ENCODE data around the gene TRAPPC4.
"Not testable (repeated sequence)": the region's sequence is repeated elsewhere in the genome, so short reads cannot be mapped to it uniquely, and the experiment has no call there.

TRAPPC4 gene

DNA sequence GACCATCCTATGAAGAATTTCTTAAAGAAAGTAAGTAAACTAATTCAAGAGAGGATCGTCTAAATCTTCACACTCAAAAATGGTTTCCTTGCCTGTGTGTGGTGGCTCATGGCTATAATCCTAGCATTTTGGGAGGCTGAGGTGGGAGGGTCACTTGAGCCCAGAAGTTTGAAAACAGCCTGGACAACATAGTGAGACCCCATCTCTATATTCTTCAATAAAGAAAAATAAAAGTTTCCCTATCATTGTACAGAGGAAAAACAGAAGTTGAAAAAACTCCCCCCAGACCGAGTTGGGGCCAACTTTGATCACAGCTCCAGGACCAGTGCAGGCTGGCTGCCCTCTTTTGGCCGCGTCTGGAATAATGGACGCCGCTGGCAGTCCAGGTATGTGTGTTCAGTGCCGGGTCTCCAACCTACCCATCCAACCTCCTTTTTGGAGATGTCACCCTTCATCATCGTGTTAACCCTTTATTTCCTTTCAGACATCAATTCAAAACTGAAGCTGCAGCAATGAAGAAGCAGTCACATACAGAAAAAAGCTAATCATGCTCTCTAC is 3.4 kb upstream of the TRAPPC4 start:
- no peak for DNase-seq

DNA sequence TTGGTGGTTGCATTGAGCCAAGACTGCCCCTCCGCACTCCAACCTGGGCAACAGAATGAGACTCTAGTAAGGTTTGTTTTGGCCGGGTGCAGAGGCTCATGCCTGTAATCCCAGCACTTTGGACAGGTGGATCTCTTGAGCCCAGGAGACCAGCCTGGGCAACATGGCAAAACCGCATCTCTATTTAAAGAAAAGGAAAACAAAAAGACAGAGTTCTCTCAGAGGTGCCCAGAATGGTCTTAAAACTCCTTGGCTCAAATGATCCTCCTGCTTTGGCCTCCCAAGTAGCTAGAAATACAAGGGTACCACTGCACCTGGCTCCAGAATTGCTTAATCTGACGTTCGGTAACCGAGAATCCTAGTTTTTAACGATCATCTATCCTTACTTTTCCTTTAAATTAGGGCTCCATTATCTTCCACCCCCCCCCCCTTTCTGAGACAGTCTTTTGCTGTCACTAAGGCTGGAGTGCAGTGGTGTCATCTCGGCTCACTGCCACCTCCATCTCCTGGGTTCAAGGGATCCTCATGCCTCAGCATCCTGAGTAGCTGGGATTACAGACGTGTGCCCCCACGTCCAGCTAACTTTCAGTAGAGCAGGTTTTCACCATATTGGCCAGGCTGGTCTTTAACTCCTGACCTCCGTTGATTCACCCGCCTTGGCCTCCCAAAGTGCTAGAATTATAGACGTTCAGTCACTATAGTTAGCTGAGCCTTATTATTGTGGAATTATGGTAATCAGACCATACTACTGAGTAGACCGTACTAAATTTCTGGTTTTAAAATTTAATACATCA is 2.2 kb upstream of the TRAPPC4 start:
- no peak for DNase-seq

DNA sequence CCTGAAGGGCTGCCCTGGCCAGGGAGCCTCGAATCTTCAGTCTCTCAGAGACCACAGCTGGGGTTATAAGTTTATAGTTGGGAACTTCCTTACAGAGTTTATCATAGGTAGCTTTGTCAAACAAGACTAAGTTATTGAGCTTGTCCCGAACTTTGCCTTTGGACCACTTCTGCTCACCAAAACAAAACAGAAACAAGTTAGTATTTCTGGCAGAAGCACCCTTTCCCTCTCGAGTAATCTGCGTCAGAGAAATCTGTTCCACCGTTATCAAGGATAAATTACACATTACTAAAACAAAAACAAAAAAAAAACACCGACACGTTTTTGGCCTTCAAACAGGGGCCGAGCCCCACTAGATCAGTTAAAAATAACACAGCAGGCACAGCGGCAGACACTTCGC is 1.2 kb upstream of the TRAPPC4 start:
- DNase-seq = not testable (repeated sequence)

- no peak for DNase-seq
Observed at GRCh38 chr11:119019996-119020395, 1.4 kb downstream of the TRAPPC4 start.

DNA sequence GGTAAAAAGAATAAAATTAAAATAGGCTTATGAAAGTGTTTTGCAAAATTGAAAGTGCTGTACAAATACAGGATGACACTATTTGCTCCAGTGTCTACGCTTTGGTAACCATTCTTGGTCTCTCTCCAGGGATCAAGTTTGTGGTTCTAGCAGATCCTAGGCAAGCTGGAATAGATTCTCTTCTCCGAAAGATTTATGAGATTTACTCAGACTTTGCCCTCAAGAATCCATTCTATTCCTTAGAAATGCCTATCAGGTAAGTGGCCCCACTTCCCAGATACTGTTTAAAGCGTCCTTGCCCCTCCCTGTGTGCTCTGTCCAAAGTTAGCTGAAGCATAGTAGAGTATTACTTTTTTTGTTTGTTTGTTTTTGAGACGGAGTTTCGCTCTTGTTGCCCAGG is 3.1 kb downstream of the TRAPPC4 start:
- no peak for DNase-seq

DNA sequence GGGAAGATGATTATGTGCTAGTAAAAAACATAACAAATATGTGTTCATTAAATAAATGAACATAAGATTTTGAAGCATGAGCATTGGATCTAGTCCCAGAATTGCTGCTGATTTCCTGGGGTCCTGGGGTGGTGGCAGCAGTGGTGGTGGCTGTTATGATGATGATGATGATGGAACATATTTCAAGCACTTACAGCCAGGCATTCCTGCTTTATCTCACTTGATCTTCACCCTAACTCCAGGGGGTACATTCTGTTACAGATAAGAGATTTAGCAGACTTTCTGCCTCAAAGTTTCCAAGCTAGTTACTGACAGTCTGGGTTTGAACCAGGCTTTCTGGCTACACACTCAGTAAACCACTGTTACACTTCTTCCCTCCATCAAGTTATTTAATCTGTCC is 5.2 kb downstream of the TRAPPC4 start:
- DNase-seq = no peak

DNA sequence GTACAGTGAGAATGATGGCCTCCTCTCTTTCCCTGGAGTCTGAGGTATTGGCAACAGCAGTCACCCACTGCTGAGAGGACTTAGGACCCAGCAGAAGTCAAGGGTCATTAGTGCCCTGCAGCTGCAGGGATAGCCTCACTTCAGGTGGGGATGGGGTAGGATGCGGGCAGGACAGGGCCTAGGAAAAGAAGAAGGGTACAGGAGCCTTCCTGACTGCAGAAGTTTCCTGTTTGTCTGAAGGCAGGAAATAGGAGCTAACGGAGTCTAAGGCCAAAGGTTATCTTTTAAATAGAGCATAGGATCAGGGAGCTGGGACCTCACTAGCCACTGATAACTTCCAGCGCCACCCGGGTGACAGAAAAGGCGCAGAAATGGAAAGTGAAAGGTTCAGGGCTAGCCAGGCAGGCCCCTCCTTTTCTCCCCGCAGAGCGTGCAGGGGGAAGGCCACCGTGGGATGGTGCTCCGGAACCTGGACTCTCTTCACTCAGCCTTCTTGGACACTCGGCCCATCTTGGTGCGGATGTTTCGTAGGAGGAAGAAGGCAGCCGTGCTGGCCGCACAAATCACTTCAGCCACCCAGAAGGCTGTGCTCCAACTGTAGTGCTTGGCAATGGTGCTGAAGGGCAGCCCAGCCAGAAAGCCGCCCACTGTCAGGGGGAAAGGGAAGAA is 6.0 kb downstream of the TRAPPC4 start:
- DNase-seq = no peak

- DNase-seq = no peak
Observed at GRCh38 chr11:119025099-119025473, 6.5 kb downstream of the TRAPPC4 start.

DNA sequence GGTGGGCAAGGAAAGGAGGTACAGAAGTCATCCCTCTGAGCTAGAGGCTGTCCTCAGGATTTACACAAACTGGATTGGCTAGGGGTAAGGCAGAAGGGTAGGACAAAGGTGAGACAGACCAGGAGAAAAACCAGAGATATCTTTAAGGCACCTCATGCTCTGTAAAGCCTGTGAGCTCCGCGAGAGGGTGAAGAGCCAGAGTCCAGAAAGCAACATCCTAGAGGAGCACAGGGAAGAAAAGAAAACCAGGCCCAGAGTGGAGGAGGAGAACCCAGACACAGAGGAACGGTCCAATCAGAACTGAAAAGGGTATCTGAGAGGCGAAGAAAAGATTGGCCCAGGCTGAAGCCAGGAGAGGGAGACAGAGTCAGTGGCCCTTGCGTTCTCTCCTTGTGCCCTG is 7.0 kb downstream of the TRAPPC4 start:
- no peak for DNase-seq

DNA sequence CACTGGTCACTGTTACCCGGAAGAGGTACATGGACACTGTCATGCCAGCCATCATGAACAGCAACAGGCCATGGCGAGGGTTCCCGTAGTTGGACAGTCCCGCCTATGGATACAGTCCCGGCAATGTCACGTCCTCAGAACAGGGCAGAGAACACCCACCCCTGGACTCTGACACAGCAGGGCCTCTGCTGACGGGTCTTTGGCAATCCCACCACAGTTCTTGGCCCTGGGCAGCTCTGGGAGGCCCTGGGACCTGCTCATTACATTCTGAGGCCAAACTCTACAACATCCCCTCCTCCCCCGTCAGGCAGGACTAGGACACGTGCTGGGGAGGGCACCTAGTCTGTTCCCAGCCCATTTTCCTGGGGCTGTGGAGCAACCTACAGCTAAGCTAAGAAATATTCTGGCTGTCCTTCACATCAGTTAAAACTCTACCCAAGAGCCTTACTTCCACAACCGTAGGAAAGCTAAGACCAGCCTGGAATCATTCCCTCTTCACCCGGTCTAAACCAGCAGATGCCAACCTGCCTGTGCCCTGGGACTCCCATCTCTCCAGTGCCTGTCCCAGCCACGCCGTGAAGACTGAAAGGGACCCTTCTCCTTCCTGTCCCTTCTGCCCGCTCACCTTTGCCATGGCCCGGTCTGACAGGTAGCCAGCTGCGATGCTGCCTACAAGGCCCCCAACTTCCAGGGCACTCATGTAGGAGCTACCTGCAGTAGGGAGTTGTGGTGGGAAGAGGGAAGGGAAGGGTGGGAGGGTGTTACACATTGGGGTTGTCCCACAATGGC is 7.6 kb downstream of the TRAPPC4 start:
- DNase-seq = no peak

DNA sequence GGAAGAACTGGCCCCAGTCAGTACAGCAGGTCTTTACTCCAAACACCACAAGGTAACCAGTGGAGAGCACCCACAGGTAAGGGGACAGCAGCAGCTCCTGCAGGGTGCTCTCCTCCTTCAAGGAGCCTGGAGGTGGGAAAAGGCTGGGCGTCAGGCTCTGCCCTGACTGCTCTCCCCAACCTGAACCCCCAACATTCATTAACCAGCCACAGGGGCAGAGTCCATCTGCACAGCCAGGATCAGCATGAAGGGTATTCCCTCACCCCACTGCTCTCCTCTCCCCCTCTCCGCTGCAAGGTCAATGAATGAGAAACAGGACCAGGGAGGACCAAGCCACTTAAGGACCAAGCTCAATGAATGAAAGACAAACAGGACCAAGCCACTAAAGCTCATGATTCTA is 8.4 kb downstream of the TRAPPC4 start:
- no peak for DNase-seq

DNA sequence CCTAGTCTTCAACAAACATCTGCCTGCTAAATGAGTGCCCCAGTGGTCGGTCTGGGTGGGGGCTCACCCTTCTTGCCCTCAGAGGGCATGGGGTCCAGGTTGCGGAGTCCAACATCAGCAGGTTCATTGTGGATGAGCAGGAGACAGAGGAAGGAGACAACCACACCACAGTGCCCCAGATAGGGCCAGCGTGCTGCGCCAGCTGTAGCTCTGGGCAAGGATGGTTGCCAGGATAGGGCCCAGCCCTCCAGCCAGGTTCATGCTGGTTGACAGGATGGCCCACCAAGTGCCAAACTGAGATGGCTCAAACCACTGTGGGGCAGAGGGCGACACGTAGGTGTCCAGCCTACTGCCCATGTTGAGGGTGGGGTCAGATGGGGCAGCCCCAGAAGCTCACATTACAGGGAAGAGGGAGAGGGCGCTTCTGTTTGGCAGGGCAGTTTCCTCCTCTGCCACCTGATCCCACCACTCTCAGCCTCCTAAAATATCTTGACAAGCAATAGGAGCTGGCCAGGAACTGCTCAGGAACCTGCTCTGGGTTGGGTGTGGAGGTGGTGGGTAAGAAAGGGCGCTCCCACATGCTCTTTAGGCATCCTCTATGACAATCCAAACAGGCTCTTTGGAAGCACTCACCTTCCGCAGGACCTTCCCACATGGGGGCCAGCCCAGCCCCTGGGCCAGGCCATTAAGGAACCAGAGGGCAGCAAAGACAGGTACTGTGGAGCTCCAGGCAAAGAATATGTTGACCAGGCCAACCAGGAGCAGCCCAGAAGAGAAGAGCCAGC is 9.2 kb downstream of the TRAPPC4 start:
- DNase-seq = no peak

DNA sequence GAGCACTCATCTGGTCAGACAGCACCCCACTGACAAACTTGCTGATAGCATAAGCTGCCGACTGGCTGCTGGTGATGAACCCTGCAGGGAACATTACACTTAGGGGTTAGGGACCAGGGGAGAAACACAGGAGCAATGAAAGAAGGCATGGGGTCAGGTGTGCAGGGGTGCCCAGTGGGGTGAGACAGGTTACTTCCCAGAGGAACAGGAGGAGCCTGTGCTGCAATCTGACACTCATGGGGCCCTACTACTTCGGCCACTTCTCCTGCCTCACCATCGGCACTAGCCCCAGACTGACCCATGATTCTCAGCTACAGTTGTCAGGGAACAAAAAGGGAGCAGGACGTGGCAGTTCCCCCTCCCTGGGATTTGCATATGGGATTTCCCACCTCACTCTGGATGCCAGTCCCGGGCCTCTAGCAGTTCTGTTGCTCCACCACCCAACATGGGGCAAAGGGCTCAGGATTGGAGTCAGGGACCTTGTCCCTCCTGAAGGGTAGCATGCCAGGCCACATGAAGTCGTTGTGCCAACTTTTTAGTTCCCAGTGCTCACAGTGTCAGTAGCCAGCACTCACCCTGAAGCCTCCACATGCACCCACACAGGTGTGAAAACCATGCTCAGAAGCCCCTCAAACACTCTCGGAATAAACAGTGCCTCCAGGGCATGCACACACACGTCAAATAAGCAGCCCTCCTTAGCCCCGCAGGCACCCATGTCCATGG is 9.9 kb downstream of the TRAPPC4 start:
- DNase-seq = no peak

DNA sequence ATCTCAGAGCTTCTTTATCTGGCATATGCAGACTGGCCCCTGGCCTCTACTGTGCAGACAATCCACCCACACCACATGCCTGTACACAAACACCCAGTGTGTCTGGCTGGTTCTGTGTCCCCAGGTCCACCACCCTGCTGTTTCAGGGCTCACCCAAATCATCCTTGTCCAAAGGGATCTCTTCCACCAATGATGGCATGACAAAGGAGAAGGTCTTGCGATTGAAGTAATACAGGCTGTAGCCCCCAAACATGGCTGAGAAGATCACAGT is 10.4 kb downstream of the TRAPPC4 start:
- DNase-seq = no peak

DNA sequence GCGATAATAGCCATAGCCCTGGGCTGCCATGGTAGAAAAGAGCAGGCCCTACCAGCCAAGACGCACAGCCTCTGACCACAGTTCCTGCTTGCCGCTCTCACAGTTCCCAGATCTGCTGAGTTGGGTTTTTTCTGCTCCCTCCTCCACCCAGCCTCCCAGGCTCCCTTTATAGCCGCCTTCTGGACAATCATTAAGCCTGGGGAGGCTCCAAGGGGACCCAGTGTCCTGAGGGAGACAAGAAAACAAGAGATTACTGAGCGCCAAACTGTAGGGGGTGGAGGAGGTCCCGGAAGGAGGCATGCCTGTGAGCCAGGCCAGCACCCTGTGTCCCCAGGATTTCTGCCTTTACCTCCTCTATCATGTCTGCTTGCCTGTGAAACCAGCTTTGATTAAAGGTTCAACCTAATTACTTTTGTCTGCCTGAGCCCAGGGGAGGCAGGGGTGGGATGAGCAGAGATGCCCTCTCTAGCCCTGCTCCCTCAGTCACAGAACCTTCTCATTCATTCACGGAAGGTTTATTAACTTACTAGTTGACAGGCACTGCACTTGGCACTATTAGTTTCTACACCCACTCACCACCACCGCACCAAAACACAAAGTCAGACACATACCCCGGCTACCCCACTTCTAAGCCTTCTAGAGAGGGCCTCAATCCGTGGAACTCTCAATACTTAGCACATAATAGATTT is 10.9 kb downstream of the TRAPPC4 start:
- DNase-seq = no peak

- DNase-seq = no peak
Observed at GRCh38 chr11:119030029-119030328, 11.4 kb downstream of the TRAPPC4 start.

DNA sequence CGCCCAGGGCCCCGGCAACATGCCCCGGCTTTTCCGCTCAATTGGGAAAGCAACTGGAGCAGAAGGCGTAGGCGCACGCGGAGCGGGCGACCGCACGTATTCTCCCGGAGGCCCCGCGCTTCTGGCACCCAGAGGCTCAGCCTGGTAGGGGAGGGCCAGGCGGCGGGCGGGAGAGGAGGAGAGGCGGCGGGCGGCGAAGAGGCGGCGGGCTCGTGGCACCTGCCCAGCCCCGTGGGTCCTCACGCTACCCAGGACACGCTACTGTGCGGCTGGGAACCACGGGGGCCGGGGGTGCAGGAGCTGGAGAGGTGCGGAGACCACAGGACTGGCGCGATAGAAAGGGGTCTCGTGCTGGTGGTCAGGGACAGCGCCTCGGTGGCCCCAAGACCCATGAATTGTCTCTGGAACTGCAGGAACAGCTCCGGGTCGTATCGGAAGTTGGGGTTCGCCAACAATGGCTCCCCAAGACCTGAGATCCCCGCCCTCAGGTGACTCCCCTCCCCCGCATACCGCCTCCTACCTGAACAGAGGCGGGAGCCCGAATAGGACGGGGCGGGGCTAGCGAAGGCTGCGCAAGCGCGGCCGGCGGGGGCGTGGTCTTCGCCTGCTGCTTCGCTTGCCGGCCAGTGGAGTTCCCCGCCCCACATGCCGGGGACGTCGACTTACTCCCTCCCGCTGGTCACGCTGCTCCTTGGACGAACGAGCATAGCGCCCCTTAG is 11.9 kb downstream of the TRAPPC4 start, which contains the start of gene SLC37A4:
Gene SLC37A4 (minus strand): TSS at position 549 of the 719 bp plus-strand sequence.
- peak; percentile 96 for DNase-seq

GRCh38 chr11:119031912-119032280 is 13.3 kb downstream of the TRAPPC4 start:
- no peak for DNase-seq

- not testable (repeated sequence) for DNase-seq
Observed at GRCh38 chr11:119033421-119033820, 14.9 kb downstream of the TRAPPC4 start.

DNA sequence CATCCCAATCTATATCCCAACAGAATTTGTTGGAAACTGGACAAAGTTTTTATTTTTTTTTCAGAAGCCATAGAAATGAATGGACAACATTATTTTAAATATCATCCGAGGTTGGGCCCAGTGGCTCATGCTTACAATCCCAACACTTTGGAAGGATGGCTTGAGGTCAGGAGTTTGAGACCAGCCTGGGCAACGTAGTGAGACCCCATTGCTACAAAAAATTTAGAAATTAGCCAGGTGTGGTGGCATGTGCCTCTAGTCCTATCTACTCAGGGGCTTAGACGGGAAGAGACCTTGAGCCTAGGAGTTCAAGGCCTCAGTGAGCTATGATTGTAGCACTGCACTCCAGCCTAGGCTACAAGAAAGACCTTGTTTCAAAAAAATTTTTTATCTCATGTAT is 16.2 kb downstream of the TRAPPC4 start:
- no peak for DNase-seq

DNA sequence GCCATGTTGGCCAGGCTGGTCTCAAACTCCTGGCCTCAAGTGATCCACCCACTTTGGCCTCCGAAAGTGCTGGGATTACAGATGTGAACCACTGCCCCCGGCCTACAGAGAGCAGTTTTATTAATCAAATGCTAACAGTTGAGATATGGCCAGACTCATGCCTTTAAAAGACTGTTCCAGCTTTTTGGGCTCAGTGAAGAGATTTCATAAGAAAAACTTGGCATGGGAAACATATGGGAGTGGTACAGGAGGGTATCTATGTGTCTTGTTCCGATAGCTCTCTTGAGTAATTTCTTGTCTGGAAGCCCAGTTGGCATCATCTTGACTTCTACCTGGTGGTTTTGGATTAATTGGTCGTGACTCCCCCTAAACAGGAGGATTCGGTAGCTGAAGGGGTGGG is 20.3 kb downstream of the TRAPPC4 start:
- no peak for DNase-seq

All from DMS153 (cell line).